Measurements from ENCODE around the gene U2AF2. TPM values are rescaled to one million over a fixed set of nuclear protein-coding genes. Genes with fewer than 3 reads are reported as not detected.

U2AF2 gene
- total and polyA plus RNA-seq, 2 experiments from 2014 or later, result 22.4 to 150 TPM

GRCh38 chr19:55635856-55636440 lies 18.9 kb upstream of the U2AF2 start:
- peak overlapping the region; percentile 97 for H3K4me3 ChIP-seq
- peak; percentile 22 for DNase-seq
- H3F3A ChIP-seq (ENCODE audit: insufficient read depth), result peaks cover 21% of the 10 kb centered on the region
- H3K36me3 ChIP-seq (ENCODE audit: low read depth), result no peaks in the 10 kb centered on the region
- peaks cover 51% of the 10 kb centered on the region for H3K79me2 ChIP-seq (ENCODE audit: insufficient read depth)
- H2AFZ ChIP-seq, result no peak overlapping the region
- H3K27ac ChIP-seq, result peak overlapping the region; percentile 85
- in situ Hi-C loops (cut with MboI), result loop anchor here (25.0 kb wide), 1 partner anchor 499 kb away; the partner anchor contains the start of gene TNNT1
- peaks cover 21% of the 10 kb centered on the region for H3K4me1 ChIP-seq (ENCODE audit: insufficient read depth)
- H3K4me2 ChIP-seq (ENCODE audit: unreplicated experiment), result peak overlapping the region; percentile 99
- TF ChIP-seq EZH2phosphoT487 (IDR thresholded peaks at IDR 0.05; ENCODE audit: insufficient read depth, low read depth), result no peak
- no peak for TF ChIP-seq EZH2 (IDR thresholded peaks at IDR 0.05; ENCODE audit: insufficient read depth, poor library complexity, severe bottlenecking)
- no peaks in the 10 kb centered on the region for H4K20me1 ChIP-seq (ENCODE audit: insufficient read depth)
- H3K9ac ChIP-seq, result peak overlapping the region; percentile 100
- no peaks in the 10 kb centered on the region for H3K27me3 ChIP-seq (replicated peaks; ENCODE audit: insufficient read depth)
- no peaks in the 10 kb centered on the region for H3K9me2 ChIP-seq (ENCODE audit: insufficient read depth)
- no peaks in the 10 kb centered on the region for H3K9me3 ChIP-seq (ENCODE audit: low read depth)
- WGBS, 2 experiments (ENCODE audit: low coverage in 1 of 2, low lambda C conversion rate in 2 of 2, missing lambda C conversion rate in 2 of 2), result 27 to 29% methylated on average over 7 of the region's 7 CpGs

- Histone ChIP-seq H3K27me3 (replicated peaks; ENCODE audit: insufficient read depth) (no peaks in the 10 kb centered on the region), H3K27ac (no peak overlapping the region), H3F3A (ENCODE audit: insufficient read depth) (peaks cover 27% of the 10 kb centered on the region), H3K36me3 (ENCODE audit: low read depth) (no peaks in the 10 kb centered on the region), H3K79me2 (ENCODE audit: insufficient read depth) (peaks cover 55% of the 10 kb centered on the region), H4K20me1 (ENCODE audit: insufficient read depth) (no peaks in the 10 kb centered on the region), H3K4me3 (peak overlapping the region; percentile 97), H3K9me2 (ENCODE audit: insufficient read depth) (no peaks in the 10 kb centered on the region), H2AFZ (no peak overlapping the region), H3K4me2 (ENCODE audit: unreplicated experiment) (no peak overlapping the region), H3K4me1 (ENCODE audit: insufficient read depth) (peaks cover 21% of the 10 kb centered on the region), H3K9me3 (ENCODE audit: low read depth) (no peaks in the 10 kb centered on the region), H3K9ac (peak overlapping the region; percentile 100)
- no peak for TF ChIP-seq EZH2 (IDR thresholded peaks at IDR 0.05; ENCODE audit: insufficient read depth, poor library complexity, severe bottlenecking)
- TF ChIP-seq EZH2phosphoT487 (IDR thresholded peaks at IDR 0.05; ENCODE audit: insufficient read depth, low read depth), result no peak
- in situ Hi-C loops (cut with MboI), result loop anchor here (25.0 kb wide), 1 partner anchor 499 kb away; the partner anchor contains the start of gene TNNT1
- WGBS, 2 experiments (ENCODE audit: low coverage in 1 of 2, low lambda C conversion rate in 2 of 2, missing lambda C conversion rate in 2 of 2), result 64 to 65% methylated on average over 4 of the region's 4 CpGs
- no peak for DNase-seq
Observed at GRCh38 chr19:55636723-55637122, 18.1 kb upstream of the U2AF2 start.

GRCh38 chr19:55637534-55637933 lies 17.3 kb upstream of the U2AF2 start:
- Histone ChIP-seq H3K27ac (no peak overlapping the region), H3K4me1 (ENCODE audit: insufficient read depth) (peaks cover 21% of the 10 kb centered on the region), H3F3A (ENCODE audit: insufficient read depth) (peaks cover 30% of the 10 kb centered on the region), H3K9ac (no peak overlapping the region), H3K9me2 (ENCODE audit: insufficient read depth) (no peaks in the 10 kb centered on the region), H4K20me1 (ENCODE audit: insufficient read depth) (no peaks in the 10 kb centered on the region), H2AFZ (no peak overlapping the region), H3K9me3 (ENCODE audit: low read depth) (no peaks in the 10 kb centered on the region), H3K36me3 (ENCODE audit: low read depth) (no peaks in the 10 kb centered on the region), H3K4me3 (no peak overlapping the region), H3K4me2 (ENCODE audit: unreplicated experiment) (no peak overlapping the region), H3K27me3 (replicated peaks; ENCODE audit: insufficient read depth) (no peaks in the 10 kb centered on the region), H3K79me2 (ENCODE audit: insufficient read depth) (peaks cover 59% of the 10 kb centered on the region)
- 67 to 69% methylated on average over 11 of the region's 11 CpGs for WGBS, 2 experiments (ENCODE audit: low coverage in 1 of 2, low lambda C conversion rate in 2 of 2, missing lambda C conversion rate in 2 of 2)
- in situ Hi-C loops (cut with MboI), result loop anchor here (25.0 kb wide), 1 partner anchor 500 kb away; the partner anchor contains the start of gene TNNT1
- no peak for TF ChIP-seq EZH2 (IDR thresholded peaks at IDR 0.05; ENCODE audit: insufficient read depth, poor library complexity, severe bottlenecking)
- TF ChIP-seq EZH2phosphoT487 (IDR thresholded peaks at IDR 0.05; ENCODE audit: insufficient read depth, low read depth), result no peak
- no peak for DNase-seq

- DNase-seq, result peak; percentile 58
- in situ Hi-C loops (cut with MboI), result loop anchor here (25.0 kb wide), 1 partner anchor 502 kb away; the partner anchor contains the start of gene TNNT1
- Histone ChIP-seq H3K9ac (no peak overlapping the region), H3K79me2 (ENCODE audit: insufficient read depth) (peaks cover 60% of the 10 kb centered on the region), H3K4me3 (no peak overlapping the region), H3K4me1 (ENCODE audit: insufficient read depth) (peaks cover 25% of the 10 kb centered on the region), H4K20me1 (ENCODE audit: insufficient read depth) (no peaks in the 10 kb centered on the region), H3K9me2 (ENCODE audit: insufficient read depth) (no peaks in the 10 kb centered on the region), H2AFZ (no peak overlapping the region), H3K36me3 (ENCODE audit: low read depth) (no peaks in the 10 kb centered on the region), H3K27ac (0 out of 2 replicates have a peak overlapping the region, but pooled peaks have one; percentile 80), H3K27me3 (replicated peaks; ENCODE audit: insufficient read depth) (no peaks in the 10 kb centered on the region), H3K4me2 (ENCODE audit: unreplicated experiment) (peak overlapping the region; percentile 90), H3K9me3 (ENCODE audit: low read depth) (no peaks in the 10 kb centered on the region), H3F3A (ENCODE audit: insufficient read depth) (peaks cover 30% of the 10 kb centered on the region)
- 72 to 75% methylated on average over 6 of the region's 6 CpGs for WGBS, 2 experiments (ENCODE audit: low coverage in 1 of 2, low lambda C conversion rate in 2 of 2, missing lambda C conversion rate in 2 of 2)
- TF ChIP-seq EZH2 (IDR thresholded peaks at IDR 0.05; ENCODE audit: insufficient read depth, poor library complexity, severe bottlenecking) (no peak), EZH2phosphoT487 (IDR thresholded peaks at IDR 0.05; ENCODE audit: insufficient read depth, low read depth) (no peak)
Observed at GRCh38 chr19:55638864-55639359, 15.9 kb upstream of the U2AF2 start.

All from GM23248 (cell line).